Esophagus (tissue), 2 donors: Measurements from ENCODE around the gene DTNA. TPM values are rescaled to one million over a fixed set of nuclear protein-coding genes. Genes with fewer than 3 reads are reported as not detected.

Experiments
- H3K27ac ChIP-seq, 2 donors: one replicate each; pipeline ENCODE4 v1.5.1; 2013; ENCODE audit warnings: low read depth in 2 of 2, mild to moderate bottlenecking in 2 of 2, inconsistent platforms in 1 of 2, low read length in 1 of 2, moderate library complexity in 1 of 2
- H3K27me3 ChIP-seq, 2 donors: one replicate each; pipeline ENCODE4 v1.6.1; 2013; ENCODE audit warnings: low read length in 2 of 2, control low read depth in 1 of 2, mild to moderate bottlenecking in 1 of 2; ENCODE audit not compliant: insufficient read depth in 2 of 2, control insufficient read depth in 1 of 2
- H3K36me3 ChIP-seq, 2 donors: one replicate each; pipeline ENCODE4 v1.6.1; 2013; ENCODE audit warnings: low read length in 1 of 2; ENCODE audit not compliant: control insufficient read depth in 2 of 2, insufficient read depth in 2 of 2
- H3K4me1 ChIP-seq, 2 donors: one replicate each; pipeline ENCODE4 v1.6.1; 2013; ENCODE audit warnings: low read length in 1 of 2; ENCODE audit not compliant: control insufficient read depth in 2 of 2, insufficient read depth in 2 of 2
- H3K4me3 ChIP-seq, 2 donors: one replicate each; pipeline ENCODE4 v1.5.1; 2013; ENCODE audit warnings: low read length in 2 of 2, mild to moderate bottlenecking in 2 of 2, low read depth in 1 of 2, moderate library complexity in 1 of 2
- H3K9me3 ChIP-seq, 2 donors: one replicate each; pipeline ENCODE4 v1.6.1; 2013; ENCODE audit warnings: mild to moderate bottlenecking in 2 of 2, low read depth in 1 of 2, low read length in 1 of 2, moderate library complexity in 1 of 2; ENCODE audit not compliant: control insufficient read depth in 2 of 2, insufficient read depth in 1 of 2
- WGBS, 2 donors: extraction: QIAGEN DNeasy Blood & Tissue Kit; methylation state at CpG; one replicate each; pipeline ENCODE4 v1.1.7; 2013; 5-methylcytosine and 5-hydroxymethylcytosine counted together
- polyA plus RNA-seq, 2 donors: library from polyadenylated mRNA; stranded (reverse); fragments of 200-250 nt; gene quantifications; one replicate each; pipeline ENCODE4 v1.2.3, GENCODE V29; 2013
- donor health status: healthy with polysubstance abuse.
- donor health status: Bipolar disorder and iron deficiency.

DTNA gene
- polyA plus RNA-seq, 2 donors: 6.7 to 15.0 TPM

DNA sequence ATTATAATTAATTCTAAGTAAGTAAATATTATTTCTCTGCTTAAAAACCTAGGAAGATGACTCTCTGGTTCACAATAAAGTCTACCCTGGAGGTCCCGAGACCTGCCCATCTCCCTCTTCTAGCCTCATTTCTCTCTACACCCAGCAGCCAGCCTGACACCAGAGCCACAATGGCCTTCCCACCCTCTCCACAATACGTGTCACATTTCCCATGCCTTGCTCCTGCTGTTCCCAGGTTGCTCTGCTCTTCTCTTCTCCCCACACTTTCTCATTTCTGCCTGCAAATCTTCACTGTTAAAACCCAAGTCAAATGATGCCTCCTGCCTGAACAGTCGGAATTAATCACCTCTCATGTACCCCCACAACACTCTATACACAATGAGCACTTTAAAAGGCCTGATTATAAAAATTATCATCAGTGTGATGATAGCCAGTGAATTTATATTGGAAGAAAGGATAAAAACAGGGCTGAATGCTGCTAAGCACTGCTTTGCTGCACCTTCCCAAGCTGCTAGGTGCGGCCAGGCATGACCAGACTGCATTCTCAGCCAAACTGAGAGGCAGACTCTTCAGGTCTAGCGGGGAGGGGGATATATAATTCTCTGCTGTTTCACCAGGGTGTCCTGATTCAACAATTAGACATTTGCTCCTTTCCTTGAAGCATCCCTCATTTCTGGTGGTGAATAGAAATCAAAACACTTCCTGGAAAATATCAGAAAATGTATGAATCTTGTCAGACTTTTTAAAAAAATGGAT is 160.6 kb downstream of the DTNA start:
- WGBS, 2 donors: 78 to 82% methylated on average over 5 of the region's 5 CpGs

GRCh38 chr18:34871435-34871834 is 161.3 kb downstream of the DTNA start:
- WGBS, 2 donors: 73 to 75% methylated on average over 2 of the region's 2 CpGs
- Histone ChIP-seq H3K27me3 (no peaks in the 10 kb centered on the region), H3K36me3 (no peaks in the 10 kb centered on the region), H3K4me3 (no peak overlapping the region), H3K4me1 (no peaks in the 10 kb centered on the region), H3K27ac (no peak overlapping the region), H3K9me3 (no peaks in the 10 kb centered on the region)

More for the DNA sequence above, 160.6 kb downstream of the DTNA start:
- Histone ChIP-seq H3K36me3 (no peaks in the 10 kb centered on the region), H3K9me3 (no peaks in the 10 kb centered on the region), H3K4me1 (no peaks in the 10 kb centered on the region), H3K27ac (no peak overlapping the region), H3K4me3 (no peak overlapping the region), H3K27me3 (no peaks in the 10 kb centered on the region)

DNA sequence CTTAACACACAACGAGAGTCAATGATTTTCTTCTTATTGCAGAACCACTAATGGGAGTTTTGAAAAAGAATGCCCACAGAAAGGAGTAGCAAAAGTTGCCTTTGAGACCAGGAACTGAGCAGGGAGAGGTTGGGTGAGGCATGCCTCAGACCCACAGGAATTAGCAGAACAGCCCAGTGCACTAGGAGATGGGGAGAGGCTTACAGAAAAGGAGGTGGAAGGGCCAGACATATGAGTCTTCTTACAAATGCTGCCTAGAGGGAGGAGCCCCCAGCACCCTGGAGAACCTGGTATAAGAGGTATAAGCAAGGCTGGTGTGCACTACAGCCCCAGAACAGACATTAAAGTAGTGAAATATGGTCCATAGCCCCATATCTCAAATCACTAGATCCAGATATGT is 162.0 kb downstream of the DTNA start:
- Histone ChIP-seq H3K27me3 (no peaks in the 10 kb centered on the region), H3K36me3 (no peaks in the 10 kb centered on the region), H3K4me3 (no peak overlapping the region), H3K27ac (no peak overlapping the region), H3K9me3 (no peaks in the 10 kb centered on the region), H3K4me1 (no peaks in the 10 kb centered on the region)
- 75 to 88% methylated on average over 1 of the region's 1 CpG for WGBS, 2 donors

DNA sequence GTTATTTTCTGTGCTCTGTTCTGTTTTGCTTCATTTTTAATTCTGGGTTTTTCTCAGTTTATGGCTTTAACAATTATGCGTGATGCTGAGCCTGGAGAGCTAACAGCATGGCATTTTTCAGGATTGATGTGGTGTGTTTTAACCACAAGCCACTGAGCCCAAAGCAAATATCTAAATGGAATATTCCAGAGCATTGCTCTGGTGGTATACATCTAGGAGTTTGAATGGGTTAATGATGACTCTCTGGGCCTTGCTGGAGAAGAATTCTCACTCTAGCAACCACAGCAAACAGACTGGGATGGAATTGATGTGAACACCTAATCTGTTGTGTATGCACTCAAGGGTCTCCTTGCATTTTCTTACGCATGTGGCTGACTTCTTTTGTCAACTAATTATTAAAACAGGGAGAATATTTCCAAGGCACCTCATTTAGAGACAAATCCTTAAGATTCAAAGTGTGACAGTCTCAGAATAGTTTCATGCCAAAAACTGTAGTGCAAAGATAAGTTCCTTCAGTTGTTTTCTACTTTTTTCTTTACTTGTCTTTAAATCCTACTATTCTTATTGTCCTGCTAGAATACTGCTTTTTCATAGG is 164.0 kb downstream of the DTNA start:
- Histone ChIP-seq H3K4me3 (no peak overlapping the region), H3K9me3 (no peaks in the 10 kb centered on the region), H3K27ac (no peak overlapping the region), H3K4me1 (no peaks in the 10 kb centered on the region), H3K27me3 (no peaks in the 10 kb centered on the region), H3K36me3 (no peaks in the 10 kb centered on the region)
- 88 to 92% methylated on average over 2 of the region's 2 CpGs for WGBS, 2 donors

DNA sequence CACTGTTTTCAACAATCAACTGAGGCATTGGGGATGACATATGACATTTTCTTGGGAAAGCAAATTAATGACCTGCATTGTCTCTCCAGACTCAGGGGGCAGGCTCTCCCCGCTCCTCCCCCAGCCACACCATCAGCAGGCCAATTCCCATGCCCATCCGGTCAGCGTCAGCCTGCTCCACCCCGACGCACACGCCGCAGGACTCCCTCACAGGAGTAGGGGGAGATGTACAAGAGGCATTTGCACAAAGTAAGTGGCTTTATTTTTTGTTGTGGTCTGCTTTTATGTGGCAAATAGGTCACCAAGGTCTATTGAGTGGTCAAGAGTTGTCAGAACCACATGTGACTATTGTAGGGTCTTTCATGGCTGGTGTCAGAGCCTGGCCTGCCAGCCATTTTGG is 165.1 kb downstream of the DTNA start:
- no peaks in the 10 kb centered on the region for H3K36me3 ChIP-seq
- H3K27ac ChIP-seq: no peak overlapping the region
- no peak overlapping the region for H3K4me3 ChIP-seq
- no peaks in the 10 kb centered on the region for H3K9me3 ChIP-seq
- H3K27me3 ChIP-seq: no peaks in the 10 kb centered on the region
- H3K4me1 ChIP-seq: no peaks in the 10 kb centered on the region
- WGBS, 2 donors: 78 to 82% methylated on average over 7 of the region's 7 CpGs

- Histone ChIP-seq H3K9me3 (no peaks in the 10 kb centered on the region), H3K4me3 (no peak overlapping the region), H3K36me3 (no peaks in the 10 kb centered on the region), H3K27me3 (no peaks in the 10 kb centered on the region), H3K27ac (no peak overlapping the region), H3K4me1 (no peaks in the 10 kb centered on the region)
- WGBS, 2 donors: 61 to 76% methylated on average over 1 of the region's 1 CpG
Measured at GRCh38 chr18:34880403-34880802, 170.3 kb downstream of the DTNA start.

- H3K4me1 ChIP-seq: no peaks in the 10 kb centered on the region
- no peak overlapping the region for H3K27ac ChIP-seq
- H3K36me3 ChIP-seq: no peaks in the 10 kb centered on the region
- no peaks in the 10 kb centered on the region for H3K27me3 ChIP-seq
- no peaks in the 10 kb centered on the region for H3K9me3 ChIP-seq
- no peak overlapping the region for H3K4me3 ChIP-seq
- WGBS, 2 donors: 68 to 73% methylated on average over 3 of the region's 3 CpGs
Measured at GRCh38 chr18:34880882-34881834, 171.1 kb downstream of the DTNA start.

DNA sequence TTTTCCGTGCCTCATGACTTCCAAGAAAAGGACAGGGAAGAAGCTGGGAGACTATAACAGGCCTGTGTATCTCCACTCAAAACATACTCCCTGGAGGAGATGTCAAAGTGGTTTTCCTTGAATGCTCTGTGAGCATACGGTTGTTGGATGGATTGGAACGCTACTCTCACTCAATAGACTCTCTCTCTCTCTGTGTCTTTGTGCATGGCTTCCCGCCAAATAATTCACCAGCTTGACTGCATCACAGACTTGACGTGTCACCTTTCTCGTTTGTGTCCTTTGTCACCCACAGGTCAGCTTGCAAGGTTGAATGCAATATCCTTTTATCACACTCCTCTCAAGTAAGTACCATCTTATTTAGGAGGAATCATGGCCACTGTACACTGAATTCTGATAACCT is 174.3 kb downstream of the DTNA start:
- WGBS, 2 donors: 69 to 75% methylated on average over 6 of the region's 6 CpGs

GRCh38 chr18:34886177-34886576 is 176.1 kb downstream of the DTNA start:
- no peak overlapping the region for H3K27ac ChIP-seq
- no peaks in the 10 kb centered on the region for H3K36me3 ChIP-seq
- 89 to 92% methylated on average over 1 of the region's 1 CpG for WGBS, 2 donors
- H3K27me3 ChIP-seq: no peaks in the 10 kb centered on the region
- H3K4me3 ChIP-seq: no peak overlapping the region
- H3K4me1 ChIP-seq: no peaks in the 10 kb centered on the region
- no peaks in the 10 kb centered on the region for H3K9me3 ChIP-seq

More for the DNA sequence above, 174.3 kb downstream of the DTNA start:
- Histone ChIP-seq H3K27me3 (no peaks in the 10 kb centered on the region), H3K36me3 (no peaks in the 10 kb centered on the region), H3K27ac (no peak overlapping the region), H3K4me3 (no peak overlapping the region), H3K4me1 (no peaks in the 10 kb centered on the region), H3K9me3 (no peaks in the 10 kb centered on the region)
